ENCODE data around the gene RNU6-9.

Gene RNU6-9

DNA sequence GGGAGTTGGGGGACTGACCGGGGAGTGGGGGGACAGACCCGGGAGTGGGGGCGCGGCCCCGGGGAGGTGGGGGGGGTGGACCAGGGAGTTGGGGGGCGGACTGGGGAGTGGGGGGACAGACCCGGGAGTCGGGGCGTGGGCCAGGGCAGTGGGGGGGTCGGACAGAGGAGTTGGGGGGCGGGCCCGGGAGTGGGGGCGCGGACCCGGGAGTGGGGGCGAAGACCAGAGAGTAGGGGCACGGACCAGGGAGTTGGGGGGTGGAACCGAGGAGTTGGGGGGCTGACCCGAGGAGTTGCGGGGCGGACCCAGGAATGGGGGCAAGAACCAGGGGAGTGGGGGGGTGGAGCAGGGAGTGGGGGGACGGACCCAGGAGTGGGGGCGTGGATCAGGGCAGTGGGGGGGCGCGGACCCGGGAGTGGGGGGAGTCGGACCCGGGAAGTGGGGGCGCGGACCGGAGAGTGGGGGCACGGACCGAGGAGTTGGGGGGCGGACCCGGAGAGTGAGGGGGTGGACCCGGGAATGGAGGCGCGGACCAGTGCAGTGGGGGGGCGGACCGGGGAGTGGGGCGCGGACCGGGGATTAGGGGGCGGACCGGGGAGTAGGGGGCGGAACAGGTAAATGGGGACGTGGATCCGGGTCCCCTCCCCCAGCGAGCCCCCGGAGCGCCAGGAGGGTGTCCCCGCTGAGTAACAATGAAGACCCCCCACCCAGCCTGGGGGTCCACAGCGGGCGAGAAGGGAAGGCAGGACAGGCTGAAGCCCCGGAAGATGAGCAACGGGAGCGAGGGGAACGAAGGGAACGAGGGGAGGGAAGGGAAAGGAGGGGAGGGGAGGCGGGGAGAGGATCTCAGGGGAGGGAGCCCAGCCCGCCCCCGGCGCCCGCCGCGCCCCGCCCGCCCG, 19.1 kb downstream of the RNU6-9 start:
- H3K4me3 ChIP-seq (ENCODE audit: low read depth, low read length): peak overlapping the region; percentile 81
- DNase-seq (ENCODE audit: low read depth): no peak

DNA sequence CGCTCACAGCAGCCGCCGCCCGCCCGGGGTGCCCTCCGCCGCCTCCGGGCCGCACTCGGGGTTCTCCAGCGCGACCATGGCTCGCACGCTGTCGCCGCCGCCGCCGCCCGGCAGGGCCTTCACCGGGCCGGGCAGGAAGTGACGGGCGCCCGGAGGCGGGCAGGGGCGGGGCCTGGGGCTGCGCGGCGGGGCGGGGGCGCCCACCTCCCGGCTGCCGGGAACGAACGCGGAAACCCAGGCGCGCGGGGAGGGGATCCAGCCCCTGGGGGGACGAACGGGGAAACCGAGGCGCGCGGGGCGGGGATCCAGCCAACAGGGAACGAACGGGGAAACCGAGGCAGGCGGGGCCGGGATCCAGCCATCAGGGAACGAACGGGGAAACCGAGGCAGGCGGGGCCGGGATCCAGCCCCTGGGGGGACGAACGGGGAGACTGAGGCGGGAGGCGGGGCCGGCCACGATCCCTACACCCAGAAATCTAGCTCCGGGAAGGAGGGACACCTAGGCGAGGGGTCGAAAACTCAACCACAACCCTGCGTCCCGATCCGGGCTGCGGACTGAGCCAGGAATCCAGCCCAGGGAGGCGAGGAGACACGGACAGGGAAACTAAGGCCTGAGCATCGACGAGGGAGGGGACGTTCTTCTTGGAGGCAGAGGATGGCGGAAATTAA, 19.9 kb downstream of the RNU6-9 start, which contains the start of gene R3HDM4:
Gene R3HDM4, minus strand, starts transcription at position 140 of the 669 bp plus-strand sequence. Its CDS starts 62 bp downstream, at position 78.
- H3K4me3 ChIP-seq (ENCODE audit: low read depth, low read length): peak within 1 kb of the TSS; percentile 81
- no peak for DNase-seq (ENCODE audit: low read depth)

DNA sequence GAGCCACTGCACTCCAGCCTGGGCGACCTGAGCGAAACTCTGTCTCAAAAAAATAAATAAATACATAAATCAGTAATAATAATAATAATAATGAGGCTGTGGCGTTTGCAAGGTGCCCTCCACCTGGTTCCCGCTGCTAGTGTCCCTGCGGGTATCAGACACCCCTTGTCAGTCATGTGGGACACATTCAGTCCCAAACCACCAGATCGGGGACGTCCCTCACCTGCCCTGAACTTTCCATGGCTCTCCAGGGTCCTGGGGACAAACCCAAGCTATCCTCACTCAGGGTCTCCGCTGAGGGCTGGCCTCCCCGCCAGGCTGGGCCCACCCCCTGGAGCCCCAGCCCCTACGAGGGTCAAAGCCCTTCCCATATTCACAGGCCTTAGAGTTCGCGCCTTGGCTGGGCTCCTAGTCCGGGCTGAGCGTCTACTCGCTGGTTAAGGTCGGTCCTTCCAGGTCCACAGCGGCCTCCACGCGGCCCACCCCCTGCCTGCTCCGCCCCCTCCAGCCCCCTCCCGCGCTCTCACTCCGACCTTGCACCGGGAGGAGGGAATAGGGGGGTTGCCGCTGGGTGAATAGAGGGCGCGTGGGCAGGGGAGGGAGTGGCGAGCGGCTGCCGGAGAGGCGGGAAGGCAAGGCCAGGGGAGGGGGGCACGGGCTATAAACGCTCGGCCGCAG, 23.5 kb downstream of the RNU6-9 start:
- peak overlapping the region; percentile 11 for H3K4me3 ChIP-seq (ENCODE audit: low read depth, low read length)

DNA sequence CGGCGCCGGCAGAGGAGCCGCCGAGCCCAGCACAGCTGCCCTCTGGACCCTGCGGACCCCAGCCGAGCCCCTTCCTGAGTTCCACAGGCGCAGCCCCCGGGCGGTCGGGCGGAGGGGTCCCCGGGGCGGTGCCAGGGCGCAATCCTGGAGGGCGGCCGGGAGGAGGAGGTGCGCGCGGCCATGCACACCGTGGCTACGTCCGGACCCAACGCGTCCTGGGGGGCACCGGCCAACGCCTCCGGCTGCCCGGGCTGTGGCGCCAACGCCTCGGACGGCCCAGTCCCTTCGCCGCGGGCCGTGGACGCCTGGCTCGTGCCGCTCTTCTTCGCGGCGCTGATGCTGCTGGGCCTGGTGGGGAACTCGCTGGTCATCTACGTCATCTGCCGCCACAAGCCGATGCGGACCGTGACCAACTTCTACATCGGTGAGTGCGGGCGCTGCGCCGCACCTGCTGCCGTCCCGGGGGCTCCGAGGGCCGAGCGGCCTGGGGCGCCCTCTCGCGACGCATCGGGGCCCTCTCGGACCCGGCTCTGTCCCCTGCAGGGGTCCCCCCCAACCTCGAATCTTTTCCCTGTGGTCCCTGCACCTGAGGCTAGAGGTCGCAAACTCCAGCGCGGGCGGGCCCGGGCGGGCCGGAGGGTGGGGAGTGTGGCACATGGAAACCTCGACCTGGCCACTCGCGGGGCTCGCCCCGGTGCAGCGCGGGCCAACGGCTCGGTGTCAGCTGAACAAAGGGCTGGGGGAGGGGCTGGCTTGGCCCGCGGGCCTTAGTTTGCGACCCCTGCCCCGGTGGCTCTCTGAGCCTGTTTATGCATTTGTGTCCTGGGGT, 24.3 kb downstream of the RNU6-9 start, which contains the start of gene KISS1R:
Gene KISS1R, plus strand, starts transcription at position 11 of the 829 bp plus-strand sequence. Its CDS starts 170 bp downstream, at position 181.
- H3K4me3 ChIP-seq (ENCODE audit: low read depth, low read length): peak within 1 kb of the TSS; percentile 11
- no peak for DNase-seq (ENCODE audit: low read depth)

More for the DNA sequence above, 23.5 kb downstream of the RNU6-9 start:
- DNase-seq (ENCODE audit: low read depth): no peak

DNA sequence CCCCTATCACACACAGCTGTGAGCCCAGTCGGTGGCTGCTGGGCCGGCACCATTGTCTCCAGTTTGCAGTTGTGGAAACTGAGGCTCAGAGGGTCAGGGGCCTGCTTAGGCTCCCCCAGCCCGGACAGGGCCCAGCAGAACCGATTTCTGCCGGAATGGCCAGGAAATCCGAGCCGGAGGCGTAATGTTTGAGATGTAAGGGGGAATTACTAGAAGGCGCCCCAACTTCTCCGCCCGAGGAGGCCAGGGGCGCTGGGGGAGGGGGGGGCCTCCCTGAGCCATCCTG, 24.8 kb downstream of the RNU6-9 start:
- no peak for DNase-seq (ENCODE audit: low read depth)
- H3K4me3 ChIP-seq (ENCODE audit: low read depth, low read length): no peak overlapping the region

DNA sequence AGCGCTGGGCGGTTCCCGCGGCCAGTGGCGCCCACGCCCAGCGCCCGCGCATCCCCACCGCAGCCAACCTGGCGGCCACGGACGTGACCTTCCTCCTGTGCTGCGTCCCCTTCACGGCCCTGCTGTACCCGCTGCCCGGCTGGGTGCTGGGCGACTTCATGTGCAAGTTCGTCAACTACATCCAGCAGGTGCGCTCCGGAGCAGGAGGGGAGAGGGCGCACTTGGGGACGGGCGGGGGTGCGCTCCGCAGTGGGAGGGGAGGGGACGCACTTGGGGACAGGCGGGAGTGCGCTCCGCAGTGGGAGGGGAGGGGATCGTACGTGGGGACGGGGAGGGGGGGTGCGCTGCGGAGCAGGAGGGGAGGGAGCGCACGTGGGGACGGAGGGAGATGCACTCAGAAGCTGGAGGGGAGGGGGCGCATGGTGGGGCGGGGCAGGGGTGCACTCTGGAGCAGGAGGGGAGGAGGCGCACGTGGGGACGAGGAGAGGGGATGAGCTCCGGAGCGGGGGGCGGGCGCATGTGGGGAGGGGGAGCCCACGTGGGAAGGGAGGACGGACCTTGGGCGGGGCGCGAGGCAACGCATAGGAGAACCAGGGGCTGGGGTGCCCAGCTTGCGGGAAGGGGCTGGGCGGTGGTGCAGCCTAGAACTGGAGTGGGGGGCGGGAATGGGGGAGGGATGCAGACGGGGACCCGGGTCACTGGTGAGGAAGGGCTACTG, 25.4 kb downstream of the RNU6-9 start:
- no peak for DNase-seq (ENCODE audit: low read depth)
- no peak overlapping the region for H3K4me3 ChIP-seq (ENCODE audit: low read depth, low read length)

DNA sequence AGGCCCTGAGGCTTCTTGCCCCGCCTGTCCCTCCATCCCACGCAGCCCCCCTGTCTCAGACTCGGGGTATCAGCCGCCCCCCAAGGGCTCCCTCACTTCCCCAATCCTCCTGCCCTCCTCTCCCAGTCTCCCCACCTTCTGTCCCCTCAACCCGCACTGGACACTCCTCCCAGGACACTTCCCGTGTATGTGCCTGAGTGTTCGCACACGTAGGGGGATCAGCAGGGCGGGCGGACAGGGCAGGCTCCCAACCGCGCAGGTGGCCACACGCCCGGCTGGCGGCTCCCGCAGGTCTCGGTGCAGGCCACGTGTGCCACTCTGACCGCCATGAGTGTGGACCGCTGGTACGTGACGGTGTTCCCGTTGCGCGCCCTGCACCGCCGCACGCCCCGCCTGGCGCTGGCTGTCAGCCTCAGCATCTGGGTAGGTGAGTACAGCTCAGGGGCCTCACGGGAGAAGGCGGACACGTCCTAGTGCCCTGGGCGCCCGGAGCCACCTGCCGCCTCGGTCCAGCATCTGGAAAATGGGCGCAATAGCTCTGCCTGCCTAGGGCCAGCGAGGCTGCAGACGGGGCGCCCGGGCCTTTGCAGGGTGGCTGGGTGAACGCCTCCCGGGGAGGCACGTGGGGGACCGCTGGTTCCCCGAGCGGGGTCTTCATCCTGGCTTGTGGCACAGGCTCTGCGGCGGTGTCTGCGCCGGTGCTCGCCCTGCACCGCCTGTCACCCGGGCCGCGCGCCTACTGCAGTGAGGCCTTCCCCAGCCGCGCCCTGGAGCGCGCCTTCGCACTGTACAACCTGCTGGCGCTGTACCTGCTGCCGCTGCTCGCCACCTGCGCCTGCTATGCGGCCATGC, 26.1 kb downstream of the RNU6-9 start:
- no peak overlapping the region for H3K4me3 ChIP-seq (ENCODE audit: low read depth, low read length)
- no peak for DNase-seq (ENCODE audit: low read depth)

DNA sequence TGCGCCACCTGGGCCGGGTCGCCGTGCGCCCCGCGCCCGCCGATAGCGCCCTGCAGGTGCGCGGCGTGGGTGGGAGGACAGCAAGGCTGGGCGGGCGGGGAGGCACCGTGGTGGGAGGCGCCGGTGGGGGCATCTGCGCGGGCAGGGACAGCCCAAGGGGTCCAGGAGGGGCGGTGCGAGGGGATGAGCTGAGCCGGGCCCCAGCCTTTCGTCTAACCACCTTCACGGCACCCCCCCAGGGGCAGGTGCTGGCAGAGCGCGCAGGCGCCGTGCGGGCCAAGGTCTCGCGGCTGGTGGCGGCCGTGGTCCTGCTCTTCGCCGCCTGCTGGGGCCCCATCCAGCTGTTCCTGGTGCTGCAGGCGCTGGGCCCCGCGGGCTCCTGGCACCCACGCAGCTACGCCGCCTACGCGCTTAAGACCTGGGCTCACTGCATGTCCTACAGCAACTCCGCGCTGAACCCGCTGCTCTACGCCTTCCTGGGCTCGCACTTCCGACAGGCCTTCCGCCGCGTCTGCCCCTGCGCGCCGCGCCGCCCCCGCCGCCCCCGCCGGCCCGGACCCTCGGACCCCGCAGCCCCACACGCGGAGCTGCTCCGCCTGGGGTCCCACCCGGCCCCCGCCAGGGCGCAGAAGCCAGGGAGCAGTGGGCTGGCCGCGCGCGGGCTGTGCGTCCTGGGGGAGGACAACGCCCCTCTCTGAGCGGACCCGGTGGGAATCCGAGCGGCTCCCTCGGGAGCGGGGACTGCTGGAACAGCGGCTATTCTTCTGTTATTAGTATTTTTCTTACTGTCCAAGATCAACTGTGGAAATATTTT, 27.0 kb downstream of the RNU6-9 start:
- peak overlapping the region; percentile 17 for H3K4me3 ChIP-seq (ENCODE audit: low read depth, low read length)
- DNase-seq (ENCODE audit: low read depth): no peak

DNA sequence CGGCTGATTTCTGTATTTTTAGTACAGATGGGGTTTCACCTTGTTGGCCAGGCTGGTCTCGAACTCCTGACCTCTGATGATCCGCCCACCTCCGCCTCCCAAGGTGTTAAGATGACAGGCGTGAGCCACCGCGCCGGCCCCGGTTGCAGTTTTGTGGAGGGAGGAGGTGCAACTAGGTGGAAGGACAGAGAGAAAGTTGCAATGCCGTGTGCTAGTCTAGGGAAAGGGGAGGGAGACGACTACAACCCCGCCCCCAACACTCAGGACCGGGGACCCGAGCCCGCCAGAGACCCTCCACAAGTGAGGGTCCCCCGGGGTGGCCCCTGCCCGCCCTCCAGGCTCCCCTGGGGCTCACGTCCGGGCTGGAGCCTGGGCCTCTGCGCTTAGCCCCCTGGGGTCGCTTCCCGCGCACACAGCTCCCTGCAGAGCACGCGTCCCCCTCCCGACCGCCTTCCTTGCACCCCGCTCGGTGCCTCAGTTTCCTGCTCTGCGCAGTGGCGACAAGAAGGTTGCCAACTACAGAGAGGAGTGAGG, 31.3 kb downstream of the RNU6-9 start:
- H3K4me3 ChIP-seq (ENCODE audit: low read depth, low read length): peak overlapping the region; percentile 89
- no peak for DNase-seq (ENCODE audit: low read depth)

DNA sequence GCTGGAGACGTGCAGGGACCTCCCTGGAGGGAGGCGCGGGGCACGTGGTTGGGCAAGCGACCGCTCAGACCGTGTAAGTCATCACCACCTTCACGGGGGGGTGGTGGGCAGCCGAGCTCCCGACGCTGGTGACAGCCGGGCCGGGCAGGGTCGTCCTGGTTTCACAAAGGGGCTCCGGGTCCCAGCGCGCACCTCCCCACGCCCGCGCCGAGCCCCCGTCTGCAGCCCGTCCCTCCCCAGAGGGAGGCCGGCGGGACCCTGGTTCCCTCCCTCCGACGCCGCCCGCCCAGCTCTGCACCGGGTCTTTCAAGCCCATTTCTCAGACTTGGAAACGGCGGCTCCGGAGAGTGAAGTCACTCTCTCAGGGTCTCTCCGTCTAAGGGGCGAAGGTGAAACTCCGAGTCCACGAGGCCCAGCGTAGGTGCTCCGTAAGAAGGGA, 31.8 kb downstream of the RNU6-9 start:
- H3K4me3 ChIP-seq (ENCODE audit: low read depth, low read length): peak overlapping the region; percentile 89
- no peak for DNase-seq (ENCODE audit: low read depth)

DNA sequence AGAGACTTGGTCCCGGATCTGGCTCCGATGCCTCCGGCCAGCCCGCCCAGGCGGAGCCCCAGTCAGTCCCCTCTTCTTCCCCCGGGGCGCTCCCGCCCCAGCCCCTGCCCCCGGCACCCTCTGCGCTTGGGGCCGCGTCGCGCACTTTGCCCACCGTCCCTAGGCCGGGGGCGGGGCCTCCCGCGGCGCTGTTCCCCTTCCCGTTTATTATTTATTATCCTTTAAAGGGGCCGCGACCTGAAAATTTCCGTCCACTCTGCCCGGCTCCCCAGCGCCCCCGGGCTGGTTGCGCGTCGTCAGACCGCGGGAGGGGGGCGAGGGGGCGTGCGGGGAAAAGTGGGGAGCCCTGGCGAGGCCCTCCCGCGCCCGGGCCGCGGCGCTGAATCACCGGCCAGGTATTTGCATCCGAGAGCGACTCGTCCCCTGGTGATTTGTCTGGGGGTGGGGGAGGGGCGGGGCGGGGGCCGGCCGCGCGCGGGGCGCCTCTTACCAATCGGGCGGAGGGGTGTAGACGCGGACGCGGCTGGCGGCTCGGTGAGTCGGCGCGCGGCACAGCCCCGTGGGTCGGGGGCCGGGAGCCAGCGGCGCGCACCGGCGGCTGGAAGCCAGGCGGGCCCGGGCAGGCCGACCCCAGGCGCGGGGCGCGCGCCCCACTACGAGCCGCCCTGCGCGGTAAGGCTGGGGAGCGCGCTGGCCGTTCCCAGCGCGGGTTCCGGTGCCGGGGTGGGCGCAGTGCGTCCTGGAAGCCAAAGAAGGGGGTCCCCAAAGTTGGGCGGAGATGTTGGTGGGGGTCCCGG, 32.4 kb downstream of the RNU6-9 start, which contains the start of gene ARID3A:
Gene ARID3A, plus strand, starts transcription at position 510 of the 797 bp plus-strand sequence. CDS start 3,494 bp downstream, outside the sequence.
- peak within 1 kb of the TSS; percentile 89 for H3K4me3 ChIP-seq (ENCODE audit: low read depth, low read length)
- DNase-seq (ENCODE audit: low read depth): peak; percentile 52

DNA sequence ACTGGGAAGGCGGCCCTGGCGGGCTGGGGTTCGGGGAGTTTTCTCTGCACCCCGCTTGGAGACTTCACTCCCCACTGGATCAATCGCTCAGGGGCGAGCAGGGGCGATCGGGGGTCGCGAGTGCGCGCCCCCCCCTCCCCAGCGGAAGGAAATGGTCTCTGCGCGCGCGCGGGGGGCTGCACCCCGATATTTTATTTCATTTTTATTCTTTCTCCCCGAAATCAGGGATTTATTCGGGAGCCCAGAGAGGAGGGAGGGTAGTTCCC, 33.0 kb downstream of the RNU6-9 start:
- H3K4me3 ChIP-seq (ENCODE audit: low read depth, low read length): peak overlapping the region; percentile 89
- DNase-seq (ENCODE audit: low read depth): no peak

DNA sequence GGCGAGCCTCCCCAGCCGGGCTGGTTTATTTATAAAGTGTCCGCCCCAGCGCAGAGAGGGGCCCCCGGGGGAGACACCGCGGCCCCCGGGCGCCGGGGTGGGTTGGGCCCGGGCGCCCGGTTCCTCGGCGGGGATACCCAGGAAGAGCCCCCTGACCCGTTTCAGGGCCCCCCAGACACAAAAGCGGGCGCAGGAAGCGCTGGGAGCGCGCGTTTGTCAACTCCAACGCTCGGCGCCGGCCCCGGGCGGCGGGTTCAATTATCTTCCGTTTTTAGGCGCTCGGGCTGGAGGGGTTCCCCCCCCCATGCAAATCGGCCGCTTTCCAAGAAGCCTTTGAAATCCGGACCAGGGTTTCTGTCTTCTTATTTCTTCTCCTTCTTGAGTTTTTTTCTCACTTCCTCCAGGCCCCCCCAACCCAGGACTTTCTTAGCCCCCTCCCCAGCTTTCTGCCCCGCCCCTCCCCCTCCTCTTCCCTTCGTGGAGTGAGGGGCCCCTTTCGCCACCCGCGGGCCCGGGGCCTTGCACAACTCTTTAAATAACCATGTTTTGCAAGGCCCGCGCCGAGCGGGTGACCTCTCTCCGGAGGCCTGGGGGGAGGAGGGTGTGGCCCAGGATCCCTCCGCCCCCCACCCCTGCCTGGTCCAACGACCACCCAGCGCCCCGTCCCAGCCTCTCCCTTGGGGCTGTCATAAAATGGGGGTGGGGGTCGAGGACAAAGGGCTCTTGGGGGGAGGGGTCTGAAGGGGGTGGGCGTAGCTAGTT, 33.5 kb downstream of the RNU6-9 start:
- H3K4me3 ChIP-seq (ENCODE audit: low read depth, low read length): peak overlapping the region; percentile 89
- no peak for DNase-seq (ENCODE audit: low read depth)

DNA sequence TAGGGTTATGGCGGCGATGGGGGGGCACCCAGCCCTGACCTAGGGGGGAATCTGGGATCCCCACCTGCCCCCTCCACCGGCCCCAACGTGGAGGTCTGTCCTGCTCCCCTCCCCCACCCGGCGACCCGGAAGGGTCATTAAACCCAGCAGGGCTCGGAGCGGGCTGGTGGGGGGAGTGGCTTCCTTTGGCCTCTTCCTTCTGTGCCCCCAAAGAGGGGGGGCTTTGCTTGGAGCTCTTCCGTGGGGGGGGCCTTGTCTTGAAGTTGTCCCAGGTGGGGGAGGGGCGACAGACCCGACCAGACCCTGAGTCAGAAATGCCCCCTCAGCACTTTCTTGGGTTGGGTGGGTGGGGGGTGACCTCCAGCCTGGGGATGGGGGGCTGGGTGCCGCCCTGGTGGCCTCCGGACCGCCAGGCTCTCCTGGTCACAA, 34.1 kb downstream of the RNU6-9 start:
- DNase-seq (ENCODE audit: low read depth): no peak
- peak overlapping the region; percentile 89 for H3K4me3 ChIP-seq (ENCODE audit: low read depth, low read length)

DNA sequence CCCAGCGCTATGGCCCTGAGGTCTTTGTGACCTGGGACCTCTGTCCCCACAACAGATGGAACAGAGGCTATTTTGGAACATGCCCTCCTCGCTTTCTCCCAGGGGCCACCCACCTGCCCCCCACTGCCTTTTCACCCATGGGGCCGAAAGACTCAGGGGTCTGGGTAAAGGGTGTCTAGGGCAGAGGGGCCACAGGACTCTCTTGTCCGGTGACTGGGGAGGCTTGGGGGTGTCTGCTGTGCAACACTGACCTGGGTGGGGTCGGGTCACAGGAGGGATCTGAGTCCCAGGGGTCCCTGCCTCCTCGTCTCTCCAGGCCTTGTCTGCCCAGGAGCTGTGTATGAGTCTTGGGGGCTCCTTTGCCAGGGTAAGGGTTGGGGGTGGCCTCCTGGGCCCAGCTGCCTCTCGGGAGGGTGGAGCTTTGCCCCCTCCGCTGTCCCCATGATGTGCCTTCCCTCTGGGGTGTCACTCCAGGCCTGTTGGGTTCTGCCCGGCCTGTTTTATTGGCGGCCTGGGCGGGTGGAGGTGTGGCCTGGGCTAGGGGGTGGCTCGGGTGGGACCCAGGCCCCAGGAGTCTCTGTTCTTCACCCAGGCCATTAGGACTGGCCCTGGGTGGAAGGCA, 34.6 kb downstream of the RNU6-9 start:
- H3K4me3 ChIP-seq (ENCODE audit: low read depth, low read length): peak overlapping the region; percentile 89
- DNase-seq (ENCODE audit: low read depth): no peak

Data from skeletal muscle cell (primary cell).